Osteoblast (primary cell): ENCODE data around the gene CEP170. TPM values are rescaled to one million over a fixed set of nuclear protein-coding genes. Genes with fewer than 3 reads are reported as not detected.

Source experiments
- DNase-seq: peaks from one replicate; pipeline ENCODE4 v3.0.0; 2011; ENCODE audit warnings: low spot score, mixed read lengths; ENCODE audit not compliant: insufficient read length; ENCODE audit errors: missing footprints
- H2AFZ ChIP-seq: 2 replicates; pipeline ENCODE4 v1.6.0; 2011; ENCODE audit warnings: mild to moderate bottlenecking, low read length
- H3K27ac ChIP-seq: 2 replicates; pipeline ENCODE4 v1.5.1; 2011; ENCODE audit warnings: mild to moderate bottlenecking, low read depth, low read length, moderate library complexity
- H3K27me3 ChIP-seq: 2 replicates; pipeline ENCODE4 v1.6.0; 2012; ENCODE audit warnings: mild to moderate bottlenecking, control low read depth, inconsistent platforms, low read length, moderate library complexity; ENCODE audit not compliant: insufficient read depth
- H3K36me3 ChIP-seq: 2 replicates; pipeline ENCODE4 v1.5.1; 2011; ENCODE audit warnings: mild to moderate bottlenecking, low read length, control low read depth, moderate library complexity; ENCODE audit not compliant: insufficient read depth
- H3K4me1 ChIP-seq: 2 replicates; pipeline ENCODE4 v1.5.1; 2011; ENCODE audit warnings: mild to moderate bottlenecking, low read length, control low read depth, moderate library complexity; ENCODE audit not compliant: insufficient read depth
- H3K4me2 ChIP-seq: 2 replicates; pipeline ENCODE4 v1.6.0; 2011; ENCODE audit warnings: mild to moderate bottlenecking, low read length; ENCODE audit not compliant: insufficient read depth
- H3K4me3 ChIP-seq: fragments of 200-600 bp; sonication (generic); 3 replicates; pipeline ENCODE4 v1.5.1; 2012; ENCODE audit warnings: mild to moderate bottlenecking, low read length, inconsistent platforms; ENCODE audit not compliant: insufficient read depth
- H3K79me2 ChIP-seq: 2 replicates; pipeline ENCODE4 v1.6.0; 2012; ENCODE audit warnings: mild to moderate bottlenecking, low read length, control low read depth, inconsistent platforms; ENCODE audit not compliant: insufficient read depth
- H3K9me3 ChIP-seq: 2 replicates; pipeline ENCODE4 v1.5.1; 2011; ENCODE audit warnings: low read depth, low read length, control low read depth
- H4K20me1 ChIP-seq: 2 replicates; pipeline ENCODE4 v1.6.0; 2012; ENCODE audit warnings: mild to moderate bottlenecking, low read length, control low read depth; ENCODE audit not compliant: insufficient read depth
- total RNA-seq: library from RNA; depleted of rRNA; stranded (reverse); fragments of >200 nt; gene quantifications from 2 replicates; pipeline ENCODE4 v1.2.3, GENCODE V29; 2012
- TF ChIP-seq, protein P1 (sequence below): IDR thresholded peaks from 2 replicates; pipeline ENCODE4 v1.5.1; 2011; ENCODE audit warnings: mild to moderate bottlenecking, low read depth, low read length, moderate library complexity; ENCODE audit errors: extremely low read depth

The CEP170 gene
- total RNA-seq, 1 donor: 90.5 TPM

- Histone ChIP-seq H3K9me3 (no peaks in the 10 kb centered on the region), H3K4me3 (no peak overlapping the region), H3K79me2 (peaks cover 57% of the 10 kb centered on the region), H3K36me3 (peaks cover 4% of the 10 kb centered on the region), H2AFZ (no peak overlapping the region), H3K27me3 (no peaks in the 10 kb centered on the region), H4K20me1 (no peaks in the 10 kb centered on the region), H3K4me1 (peaks cover 56% of the 10 kb centered on the region), H3K4me2 (peak overlapping the region; percentile 56), H3K27ac (peak overlapping the region; percentile 71)
- peak; percentile 25 for DNase-seq
- TF ChIP-seq, protein P1, sequence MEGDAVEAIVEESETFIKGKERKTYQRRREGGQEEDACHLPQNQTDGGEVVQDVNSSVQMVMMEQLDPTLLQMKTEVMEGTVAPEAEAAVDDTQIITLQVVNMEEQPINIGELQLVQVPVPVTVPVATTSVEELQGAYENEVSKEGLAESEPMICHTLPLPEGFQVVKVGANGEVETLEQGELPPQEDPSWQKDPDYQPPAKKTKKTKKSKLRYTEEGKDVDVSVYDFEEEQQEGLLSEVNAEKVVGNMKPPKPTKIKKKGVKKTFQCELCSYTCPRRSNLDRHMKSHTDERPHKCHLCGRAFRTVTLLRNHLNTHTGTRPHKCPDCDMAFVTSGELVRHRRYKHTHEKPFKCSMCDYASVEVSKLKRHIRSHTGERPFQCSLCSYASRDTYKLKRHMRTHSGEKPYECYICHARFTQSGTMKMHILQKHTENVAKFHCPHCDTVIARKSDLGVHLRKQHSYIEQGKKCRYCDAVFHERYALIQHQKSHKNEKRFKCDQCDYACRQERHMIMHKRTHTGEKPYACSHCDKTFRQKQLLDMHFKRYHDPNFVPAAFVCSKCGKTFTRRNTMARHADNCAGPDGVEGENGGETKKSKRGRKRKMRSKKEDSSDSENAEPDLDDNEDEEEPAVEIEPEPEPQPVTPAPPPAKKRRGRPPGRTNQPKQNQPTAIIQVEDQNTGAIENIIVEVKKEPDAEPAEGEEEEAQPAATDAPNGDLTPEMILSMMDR: no peak
Observed at GRCh38 chr1:243264717-243265116, 9.6 kb upstream of the CEP170 start.

GRCh38 chr1:243261390-243261789 lies 6.3 kb upstream of the CEP170 start:
- Histone ChIP-seq H2AFZ (no peak overlapping the region), H3K9me3 (no peaks in the 10 kb centered on the region), H3K4me3 (no peak overlapping the region), H3K36me3 (peaks cover 4% of the 10 kb centered on the region), H4K20me1 (no peaks in the 10 kb centered on the region), H3K4me1 (peaks cover 41% of the 10 kb centered on the region), H3K4me2 (no peak overlapping the region), H3K27ac (peak overlapping the region; percentile 33), H3K79me2 (peaks cover 80% of the 10 kb centered on the region), H3K27me3 (no peaks in the 10 kb centered on the region)
- DNase-seq: peak; percentile 54
- TF ChIP-seq, protein P1: no peak

DNA sequence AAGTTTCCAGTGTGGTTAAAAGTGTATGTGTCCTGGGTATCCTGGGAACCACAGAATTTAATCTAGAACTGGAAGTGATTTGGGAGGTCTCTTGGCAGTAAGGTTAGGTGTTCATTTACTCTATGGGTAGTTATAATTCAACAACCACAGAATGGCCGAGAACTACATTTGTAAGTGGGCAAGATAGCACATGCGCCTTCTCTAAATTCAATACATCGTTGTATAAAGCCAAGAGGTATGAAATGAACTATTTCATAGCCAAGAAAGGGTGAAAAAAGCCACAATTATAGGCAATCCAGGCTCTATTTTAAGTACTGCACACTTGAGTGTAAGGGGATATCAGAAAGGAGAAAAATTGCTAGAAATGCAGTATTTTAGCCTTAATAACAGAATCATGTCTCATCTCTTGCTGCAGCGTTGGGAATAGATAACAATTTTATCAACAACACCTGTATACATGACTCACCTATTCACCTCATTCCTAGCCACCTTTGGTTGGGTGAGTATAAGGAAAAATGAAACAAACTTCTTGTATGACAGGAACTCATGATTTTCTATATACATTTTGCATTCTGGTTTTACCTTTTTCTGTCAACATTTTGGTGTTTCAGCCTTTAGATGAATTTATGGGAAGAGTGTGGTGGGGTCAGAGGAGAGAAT lies 5.3 kb upstream of the CEP170 start:
- Histone ChIP-seq H2AFZ (no peak overlapping the region), H3K4me2 (no peak overlapping the region), H3K79me2 (peaks cover 83% of the 10 kb centered on the region), H3K36me3 (peaks cover 4% of the 10 kb centered on the region), H3K27me3 (no peaks in the 10 kb centered on the region), H4K20me1 (no peaks in the 10 kb centered on the region), H3K4me3 (no peak overlapping the region), H3K9me3 (no peaks in the 10 kb centered on the region), H3K27ac (peak overlapping the region; percentile 33), H3K4me1 (peaks cover 36% of the 10 kb centered on the region)
- TF ChIP-seq, protein P1: no peak
- no peak for DNase-seq

- H4K20me1 ChIP-seq: peaks cover 2% of the 10 kb centered on the region
- no peak overlapping the region for H2AFZ ChIP-seq
- H3K4me1 ChIP-seq: peaks cover 21% of the 10 kb centered on the region
- no peak overlapping the region for H3K27ac ChIP-seq
- H3K79me2 ChIP-seq: peaks cover 91% of the 10 kb centered on the region
- no peak overlapping the region for H3K4me3 ChIP-seq
- no peak overlapping the region for H3K4me2 ChIP-seq
- H3K9me3 ChIP-seq: no peaks in the 10 kb centered on the region
- TF ChIP-seq, protein P1: no peak
- no peaks in the 10 kb centered on the region for H3K27me3 ChIP-seq
- no peak for DNase-seq
- peaks cover 4% of the 10 kb centered on the region for H3K36me3 ChIP-seq
Observed at GRCh38 chr1:243258731-243259130, 3.6 kb upstream of the CEP170 start.
